SH-SY5Y (cell line): ENCODE data around the gene EPC1.

Experiments used
- GATA2 ChIP-seq: IDR thresholded peaks from 2 replicates; pipeline ENCODE4 v1.6.1; 2011; ENCODE audit warnings: mild to moderate bottlenecking, low read depth, low read length
- GATA3 ChIP-seq: IDR thresholded peaks from 2 replicates; pipeline ENCODE4 v1.6.1; 2011; ENCODE audit warnings: low read depth, mild to moderate bottlenecking, low read length, moderate library complexity

GRCh38 chr10:32253276-32253675 is 93.7 kb downstream of the EPC1 start:
- TF ChIP-seq GATA2 (no peak), GATA3 (no peak)
